GM20431 (cell line): ENCODE data around the gene CLK3.
"Not testable (repeated sequence)": the region's sequence is repeated elsewhere in the genome, so short reads cannot be mapped to it uniquely, and the experiment has no call there.

Source experiments
- in situ Hi-C: fragments of 300-500 bp; cut with MseI, MboI; formaldehyde crosslinking; loops from one replicate; pipeline ENCODE4 v1.15.0; 2020; ENCODE audit warnings: low sequenced_read_pairs; ENCODE audit not compliant: unreplicated experiment

The CLK3 gene

DNA sequence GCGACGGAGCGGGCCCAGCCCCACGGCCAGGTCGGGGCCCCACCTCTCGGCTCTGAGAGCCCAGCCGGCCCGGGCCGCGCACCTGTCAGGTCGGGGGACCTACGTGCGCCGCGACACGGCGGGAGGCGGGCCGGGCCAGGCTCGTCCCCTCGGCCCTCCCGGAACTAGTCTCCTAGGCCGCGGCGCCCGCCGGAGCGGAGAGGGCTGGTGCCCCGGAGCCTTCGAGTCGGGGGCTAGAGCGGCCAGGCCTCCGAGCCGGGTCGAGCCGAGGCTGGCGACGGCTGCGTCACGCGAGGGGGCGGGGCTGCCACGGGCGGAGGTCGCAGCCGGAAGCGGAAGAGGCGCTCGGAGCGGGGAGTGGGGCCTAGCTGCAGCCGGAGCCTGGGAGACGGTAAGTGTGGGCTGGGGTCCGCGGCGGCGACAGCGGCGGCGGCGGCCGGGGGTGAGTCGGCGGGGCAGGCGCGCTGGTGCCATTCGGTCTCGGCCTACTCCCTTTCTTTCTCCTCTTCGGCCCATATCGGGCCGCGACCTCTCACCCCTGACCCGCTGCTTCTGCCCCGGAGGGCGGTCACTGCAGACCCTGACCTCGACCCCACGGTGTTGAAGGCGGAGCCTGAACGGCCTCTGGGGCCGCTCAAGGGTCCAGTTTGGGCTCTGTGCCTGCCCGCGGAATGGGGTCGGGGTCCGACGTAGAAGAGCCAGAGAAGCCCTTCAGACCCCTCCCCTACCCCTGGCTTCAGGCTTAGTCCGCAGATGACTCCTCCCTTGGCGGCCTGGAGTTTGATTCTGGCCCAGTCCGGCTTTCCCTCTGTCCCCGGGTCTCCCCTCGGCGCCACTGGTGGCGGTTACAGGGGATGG lies at the start of gene CLK3:
Gene CLK3 (plus strand): TSS at position 329 of the 858 bp plus-strand sequence. CDS start 3,361 bp downstream, outside the sequence.
- in situ Hi-C loops = no loop called here

DNA sequence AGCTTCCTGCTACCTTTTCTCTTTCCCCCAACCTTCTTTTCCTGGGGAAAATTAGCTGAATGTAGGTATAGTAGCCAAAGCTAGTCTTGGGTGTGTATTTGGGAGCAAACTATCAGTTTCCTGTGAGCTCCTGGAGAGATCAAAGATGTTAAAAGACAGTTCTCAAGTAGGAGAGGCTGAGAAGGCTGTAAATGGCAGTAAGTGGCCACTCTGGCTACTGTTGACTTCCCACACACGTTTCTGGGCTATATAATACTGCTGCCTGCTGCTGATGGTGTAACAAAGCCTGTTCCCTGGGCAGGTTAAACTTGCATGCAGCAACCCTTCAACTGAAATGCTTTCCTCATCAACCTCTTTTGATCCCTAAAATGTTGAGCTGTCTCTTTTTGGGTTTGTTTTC lies 47.0 kb upstream of the CLK3 start:
- in situ Hi-C loops = no loop called here

DNA sequence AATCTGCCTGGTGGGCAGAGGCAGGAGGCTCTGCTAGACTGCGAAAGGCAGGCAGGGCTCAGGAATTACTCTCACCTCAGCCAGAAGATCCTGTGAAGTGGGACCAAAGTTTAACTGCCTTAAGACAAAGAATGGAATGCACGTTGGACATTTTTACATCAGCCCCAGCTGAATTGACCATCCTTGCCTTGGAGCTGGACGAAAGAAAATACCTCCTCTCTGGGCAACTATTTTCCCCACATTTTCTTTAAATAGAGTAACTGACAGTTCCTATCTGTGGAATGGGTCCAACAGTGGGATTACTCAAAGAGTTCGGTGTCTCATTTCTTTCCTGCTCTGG lies 45.9 kb upstream of the CLK3 start:
- in situ Hi-C loops = no loop called here

DNA sequence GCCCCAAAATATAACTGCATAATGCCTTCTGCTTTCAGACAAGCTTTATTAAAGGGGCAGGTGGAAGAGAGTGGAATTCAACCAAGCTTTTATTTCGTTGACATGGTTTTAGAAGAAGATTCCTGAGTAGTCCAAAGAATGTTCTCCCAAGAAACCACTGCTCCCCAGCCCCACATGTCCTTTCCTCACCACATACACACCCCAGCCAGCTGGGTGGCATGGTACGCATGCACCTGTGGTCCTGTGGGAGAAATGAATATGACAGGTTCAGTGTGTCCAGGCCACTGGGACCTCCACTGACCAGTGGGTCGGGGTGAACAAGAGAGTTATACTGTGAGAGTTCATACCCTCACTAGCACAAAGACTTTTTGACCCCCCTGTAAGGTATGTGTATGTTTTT lies 44.4 kb upstream of the CLK3 start:
- in situ Hi-C loops = no loop called here

DNA sequence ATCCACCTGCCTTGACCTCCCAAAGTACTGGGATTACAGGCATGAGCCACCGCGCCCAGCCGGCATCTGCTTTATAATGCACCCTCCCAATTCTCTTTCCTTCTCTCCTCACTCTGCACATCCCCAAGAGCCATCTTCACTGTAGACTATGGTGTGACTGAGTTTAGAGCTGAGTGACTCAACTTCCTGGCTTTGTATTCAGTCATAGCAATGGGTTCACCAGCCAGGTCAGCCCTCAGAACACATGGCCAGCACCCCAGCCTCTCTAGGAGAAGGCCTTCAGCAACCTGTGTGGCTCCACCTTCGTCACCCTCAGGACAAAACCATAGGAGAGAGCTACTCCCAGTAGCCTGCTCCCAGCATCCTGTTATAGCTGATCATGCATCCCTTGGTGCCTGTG lies 41.6 kb upstream of the CLK3 start:
- in situ Hi-C loops = no loop called here

DNA sequence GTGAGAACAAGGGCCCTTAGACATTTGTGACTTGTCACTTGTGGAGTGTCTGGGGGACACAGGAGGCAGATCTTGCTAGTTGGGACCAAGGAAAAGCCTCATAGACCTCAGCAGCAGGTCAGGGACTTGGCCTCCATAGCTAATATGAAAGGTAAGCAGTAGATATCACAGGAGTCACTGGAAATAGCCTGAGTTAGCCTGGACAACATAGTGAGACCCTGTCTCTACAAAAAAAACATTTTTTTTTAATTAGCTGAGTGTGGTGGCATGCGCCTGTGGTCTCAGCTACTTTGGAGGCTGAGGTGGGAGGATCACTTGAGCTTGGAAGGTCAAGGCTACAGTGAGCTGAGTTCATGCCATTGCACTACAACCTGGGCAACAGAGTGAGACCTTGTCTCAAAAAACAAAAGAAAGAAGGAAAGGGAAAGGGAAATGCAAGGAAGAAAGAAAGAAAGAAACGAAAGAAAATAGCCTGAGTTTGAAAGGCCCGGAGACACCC lies 37.1 kb upstream of the CLK3 start:
- in situ Hi-C loops = no loop called here

DNA sequence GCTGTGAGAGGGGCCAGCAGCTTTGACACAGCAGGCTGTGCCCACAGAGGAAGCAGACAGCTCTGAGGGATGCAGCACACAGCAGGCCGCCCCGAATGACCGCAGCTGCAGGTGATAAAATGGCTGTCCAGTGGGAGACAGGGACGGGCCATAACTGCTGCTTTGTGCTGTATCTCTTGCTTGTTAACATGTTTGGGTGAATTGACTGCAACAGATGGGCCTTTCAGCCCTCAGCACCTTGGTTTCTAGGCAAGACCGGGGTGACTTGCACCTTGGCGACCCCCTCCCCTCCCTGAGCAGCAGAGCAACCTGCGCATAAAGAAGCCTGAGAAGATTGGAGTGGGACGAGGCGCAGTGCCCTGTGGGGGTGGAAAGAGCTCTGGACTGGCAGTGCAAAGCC lies 36.6 kb upstream of the CLK3 start:
- in situ Hi-C loops = no loop called here

DNA sequence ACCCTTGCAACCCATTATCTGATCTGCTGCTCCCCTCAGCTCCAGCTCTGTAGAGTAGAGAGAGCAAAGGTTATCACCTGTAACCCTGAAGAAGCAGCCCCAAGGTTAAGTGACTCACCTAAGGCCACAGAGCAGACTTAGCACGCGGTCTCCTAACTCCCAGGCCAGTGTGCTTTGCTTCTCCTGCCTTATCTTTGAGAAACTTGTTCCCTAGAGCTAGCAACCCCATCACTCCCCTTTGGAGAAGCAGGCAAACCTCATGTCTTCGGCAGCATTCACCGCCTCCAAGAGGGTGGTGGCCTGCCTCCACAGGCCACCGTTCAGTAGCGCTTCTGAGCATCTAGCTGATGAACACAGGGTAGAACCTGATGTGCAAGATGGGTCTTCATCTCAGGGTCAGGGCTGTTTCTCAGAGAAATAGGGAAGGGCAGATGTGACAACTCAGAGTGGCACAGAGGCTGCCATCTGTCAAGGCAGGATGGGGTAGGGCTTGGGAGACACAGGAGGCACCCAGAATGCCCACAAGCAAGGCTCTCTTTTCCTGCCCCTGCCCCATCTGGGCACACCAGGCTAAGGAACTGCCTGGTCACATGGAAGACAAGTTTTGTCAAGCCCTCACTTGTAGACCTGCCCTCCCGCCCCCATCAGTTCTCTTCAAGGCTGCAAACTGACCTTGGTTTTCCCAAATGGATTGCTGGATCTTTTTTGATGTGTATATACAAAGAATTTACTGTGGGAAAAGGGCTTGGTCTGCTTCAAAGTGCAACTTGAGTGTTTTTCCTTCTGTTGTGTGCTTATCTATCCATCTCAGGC lies 34.9 kb upstream of the CLK3 start:
- in situ Hi-C loops = no loop called here

DNA sequence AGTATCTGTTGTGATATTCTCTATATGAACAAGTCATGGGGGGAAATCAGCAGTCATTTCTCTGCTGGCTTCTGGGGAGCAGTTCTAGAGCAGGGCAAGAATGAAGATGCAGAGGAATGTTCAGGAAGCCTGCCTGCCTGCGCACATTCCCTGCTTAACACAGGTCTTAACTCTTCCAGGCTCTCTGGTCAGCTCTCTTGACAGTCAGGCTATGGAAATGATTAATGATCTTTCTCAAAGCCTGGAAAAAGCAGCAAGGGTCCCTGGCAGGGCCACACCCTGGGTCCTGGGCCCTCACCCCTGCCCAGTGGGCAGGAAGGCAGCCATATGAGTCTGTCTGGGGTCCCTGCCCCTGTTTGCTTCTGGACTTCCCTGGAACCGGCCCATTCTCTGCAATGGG lies 31.4 kb upstream of the CLK3 start:
- in situ Hi-C loops = no loop called here

DNA sequence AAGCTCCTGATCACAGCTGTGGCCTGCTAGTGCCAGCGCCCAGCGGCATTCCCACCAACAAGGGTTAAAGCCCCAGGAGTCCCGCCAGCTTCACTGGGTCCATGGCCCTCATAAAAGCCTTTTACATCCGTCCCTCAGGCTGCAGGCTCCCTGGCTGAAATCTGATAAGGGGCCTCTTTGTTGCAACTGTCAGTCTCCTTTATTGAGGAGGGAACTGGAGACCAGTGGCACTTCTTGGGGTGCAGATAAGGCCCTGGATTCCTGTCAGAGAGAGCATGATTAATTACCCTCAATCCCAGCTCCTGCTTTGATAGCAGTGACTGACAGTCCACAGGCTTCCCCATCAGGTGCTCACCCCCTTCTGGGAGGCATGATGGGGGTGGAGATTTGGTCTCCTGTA lies 30.9 kb upstream of the CLK3 start:
- in situ Hi-C loops = no loop called here

DNA sequence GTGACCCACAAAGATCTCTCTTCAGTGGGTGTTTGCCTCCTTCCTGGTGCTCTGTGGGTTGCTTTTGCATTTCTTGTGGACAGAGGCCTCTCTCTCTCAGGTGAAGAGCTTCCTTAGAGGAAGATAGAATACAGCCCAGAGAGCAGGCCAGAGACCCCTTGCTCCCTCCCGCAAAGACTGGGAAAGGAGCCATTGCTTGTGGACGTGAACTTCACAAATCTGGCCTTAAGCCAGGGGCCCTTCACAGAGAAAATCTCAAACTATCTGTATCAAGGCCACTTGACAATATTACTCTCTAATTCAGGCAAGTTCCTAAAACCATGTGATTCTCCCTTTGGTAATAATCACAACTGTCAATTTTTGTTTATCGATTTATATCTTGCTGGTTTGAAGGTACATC lies 30.4 kb upstream of the CLK3 start:
- in situ Hi-C loops = no loop called here

DNA sequence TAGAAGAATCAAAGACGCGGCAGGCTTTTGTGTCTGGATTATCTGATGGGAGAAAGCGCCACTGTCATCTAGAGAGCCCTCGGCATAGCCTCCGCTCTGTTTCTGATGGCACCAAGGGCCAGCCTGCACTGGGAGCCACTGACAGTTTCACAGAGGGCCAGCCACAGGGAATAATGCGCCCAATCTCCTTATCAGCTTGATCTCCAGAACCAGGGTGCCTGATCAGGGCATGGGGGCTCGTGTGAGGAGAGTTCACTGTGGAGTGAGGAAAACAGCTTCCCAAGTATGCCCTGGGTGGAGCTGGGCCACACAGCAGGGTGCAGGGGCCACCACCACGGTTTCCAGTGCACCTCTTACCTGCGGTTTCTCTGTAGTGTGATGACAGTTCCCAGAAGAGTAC lies 29.8 kb upstream of the CLK3 start:
- in situ Hi-C loops = no loop called here

DNA sequence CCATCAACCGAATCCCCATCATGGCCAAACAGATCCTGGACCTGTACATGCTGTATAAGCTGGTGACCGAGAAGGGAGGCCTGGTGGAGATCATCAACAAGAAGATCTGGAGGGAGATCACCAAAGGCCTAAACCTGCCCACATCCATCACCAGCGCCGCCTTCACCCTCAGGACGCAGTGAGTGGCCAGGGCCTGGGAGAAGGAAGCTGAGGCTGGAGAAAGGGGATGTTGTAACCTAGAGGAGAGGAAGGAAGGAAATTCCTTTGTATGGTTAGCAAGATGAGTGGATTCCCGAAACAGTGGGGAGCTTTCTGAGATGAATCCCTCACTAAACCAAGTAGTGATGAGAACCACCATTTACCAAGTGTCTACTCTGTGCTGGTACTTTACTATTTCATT lies 25.8 kb upstream of the CLK3 start:
- in situ Hi-C loops = no loop called here

DNA sequence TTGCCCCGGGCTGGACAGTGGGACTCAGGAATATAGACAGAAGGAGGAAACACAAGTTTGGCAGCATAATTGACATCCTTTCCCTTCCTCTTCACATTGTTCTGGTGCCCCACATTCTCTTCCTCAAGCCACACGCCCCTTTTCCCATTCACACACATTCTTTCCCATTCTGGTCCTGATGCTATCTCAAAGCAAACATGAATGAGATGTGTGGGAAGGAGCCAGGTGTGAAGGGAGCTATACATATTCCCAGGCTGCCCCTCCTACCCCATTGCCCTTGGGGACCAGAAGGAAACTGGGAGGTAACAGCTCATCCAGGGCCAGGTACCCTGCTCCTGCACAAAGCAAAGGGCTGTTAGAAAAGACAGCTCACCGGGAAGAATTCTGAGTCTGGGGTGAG lies 23.4 kb upstream of the CLK3 start:
- in situ Hi-C loops = no loop called here

DNA sequence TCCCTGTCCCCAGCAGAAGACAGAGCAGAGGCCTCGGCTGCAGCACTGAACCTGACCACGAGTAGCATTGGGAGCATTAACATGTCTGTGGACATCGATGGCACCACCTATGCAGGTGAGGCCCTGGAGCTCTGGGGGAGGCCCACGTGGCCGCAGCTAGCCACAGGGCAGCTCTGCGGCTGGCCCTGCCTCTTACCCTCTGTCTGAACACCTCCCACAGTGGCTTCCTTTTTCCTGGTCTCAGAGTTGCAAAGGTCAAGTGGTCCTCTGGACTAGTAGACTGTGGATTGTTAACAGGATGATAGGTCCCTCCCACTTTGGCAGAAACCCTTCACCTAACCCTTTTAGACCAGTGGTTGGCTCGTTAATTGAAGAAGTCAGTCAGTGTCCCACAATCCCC lies 22.5 kb upstream of the CLK3 start:
- in situ Hi-C loops = no loop called here

DNA sequence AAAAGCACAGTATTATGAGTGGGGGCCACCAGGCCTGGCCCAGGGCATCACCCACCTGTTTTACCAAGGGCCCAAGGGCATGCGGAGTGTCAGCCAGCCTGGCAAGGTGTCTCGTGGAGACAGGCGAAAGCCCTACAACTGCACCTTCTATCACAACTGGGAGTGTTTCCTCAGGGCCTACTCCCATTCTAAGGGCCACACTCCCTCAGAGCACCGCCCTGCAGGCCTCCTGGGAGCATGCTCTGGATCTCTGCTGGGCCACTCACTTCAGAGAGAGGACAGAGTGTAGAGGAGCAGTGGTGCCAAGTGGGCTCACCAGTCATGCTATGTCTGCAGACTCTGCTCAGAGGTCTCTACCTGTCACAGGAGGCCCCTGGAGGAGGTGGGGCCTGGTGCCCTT lies 21.2 kb upstream of the CLK3 start:
- in situ Hi-C loops = no loop called here

DNA sequence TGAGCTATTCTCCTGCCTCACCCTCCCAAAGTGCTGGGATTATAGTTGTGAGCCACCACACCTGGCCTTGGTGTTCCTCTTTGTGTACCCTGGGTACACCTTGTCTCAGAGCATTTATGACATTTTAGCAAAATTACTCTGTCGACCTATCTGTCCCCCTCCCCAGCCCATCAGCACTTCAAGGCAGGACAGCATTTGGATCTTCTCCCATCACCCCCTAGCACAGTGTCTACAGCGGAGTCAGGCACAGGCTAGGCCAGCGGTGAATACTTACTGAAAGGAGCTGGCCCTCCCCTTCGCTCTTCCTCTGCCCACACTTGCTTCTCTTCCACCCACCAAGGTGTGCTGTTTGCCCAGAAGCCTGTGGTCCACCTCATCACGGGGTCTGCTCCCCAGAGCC lies 20.4 kb upstream of the CLK3 start:
- in situ Hi-C loops = no loop called here

DNA sequence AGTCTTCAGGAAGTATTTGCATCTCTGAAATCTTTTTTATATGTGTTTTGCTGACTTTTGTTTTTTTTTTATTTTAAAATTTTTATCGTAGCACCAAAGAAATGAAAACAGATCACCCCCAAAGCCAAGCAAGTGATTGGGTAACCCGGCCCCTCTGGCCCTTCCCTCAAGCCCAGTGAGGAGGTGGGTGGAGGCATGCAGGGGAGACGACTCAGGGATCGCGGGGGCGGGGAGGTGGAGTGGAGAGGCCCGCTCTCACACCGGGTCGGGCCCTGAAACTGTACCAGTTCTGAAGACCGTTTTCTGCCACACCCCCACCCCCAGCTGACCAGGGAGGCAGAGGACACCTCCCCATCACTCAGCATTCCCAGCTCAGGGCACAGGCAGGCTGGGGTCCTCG lies 18.9 kb upstream of the CLK3 start:
- in situ Hi-C loops = not testable (repeated sequence)

DNA sequence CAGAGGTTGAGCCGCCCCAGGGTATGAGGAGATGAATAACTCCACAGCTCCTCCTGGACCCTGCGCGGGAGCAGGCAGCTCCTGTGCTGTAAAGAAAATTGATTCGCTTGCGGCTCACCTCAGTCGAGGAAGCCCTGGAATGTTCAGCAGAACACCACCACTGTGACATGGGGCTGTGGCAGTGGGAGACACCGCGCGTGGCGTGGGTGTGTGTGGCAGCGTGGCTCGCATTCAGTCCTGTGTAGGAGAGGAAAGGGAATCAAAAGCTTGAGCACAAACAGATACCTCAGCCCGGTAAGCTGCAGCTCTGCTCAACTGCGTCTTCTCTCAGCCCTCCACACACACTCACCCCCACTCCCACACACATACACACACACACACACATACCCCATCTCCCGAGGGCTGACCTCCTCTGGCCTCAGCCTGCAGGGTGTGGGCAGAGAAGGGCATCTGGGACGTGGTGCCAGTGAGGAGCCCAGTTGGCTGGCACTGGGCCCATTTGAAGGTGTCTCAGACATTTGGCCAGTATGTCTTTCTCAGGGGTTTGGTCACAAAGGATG lies 18.4 kb upstream of the CLK3 start:
- in situ Hi-C loops = not testable (repeated sequence)

DNA sequence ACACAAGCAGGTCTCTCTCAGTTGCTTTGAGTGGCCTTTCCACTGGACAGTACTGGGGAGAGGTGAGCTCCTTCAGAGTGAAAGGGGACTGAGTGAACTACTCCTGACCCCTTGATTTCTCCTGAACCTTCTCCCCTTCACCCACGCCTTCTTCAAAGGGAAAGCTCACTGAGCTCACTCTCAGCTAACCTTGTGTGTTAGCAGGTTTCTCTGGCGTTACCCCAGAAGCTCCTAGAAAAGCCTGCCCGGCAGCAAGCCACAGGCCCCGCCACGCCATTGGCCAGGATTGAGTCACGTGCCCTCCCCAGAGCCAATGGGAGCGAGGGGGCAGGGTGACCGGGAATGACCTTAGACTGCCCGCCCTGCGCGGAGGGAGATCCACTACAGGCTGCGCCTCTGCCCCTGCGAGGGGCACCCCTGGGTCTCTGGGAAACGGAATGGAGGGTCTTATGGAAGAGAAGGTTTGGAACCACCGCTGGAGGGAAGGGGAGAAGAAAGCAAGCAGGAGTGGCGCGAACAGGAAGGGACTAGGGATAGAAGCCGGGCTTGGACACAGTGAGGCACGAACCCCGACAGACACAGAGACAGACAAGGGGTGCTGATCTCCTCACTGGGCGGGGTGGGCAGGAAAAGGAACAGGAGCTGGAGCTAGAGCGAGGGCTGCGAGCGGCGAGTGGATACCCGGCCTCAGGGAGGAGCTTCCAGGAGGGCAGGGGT lies 17.4 kb upstream of the CLK3 start:
- in situ Hi-C loops = no loop called here
